Right lobe of liver (tissue), 6 donors: ENCODE results near the gene SOBP. TPM values are rescaled to one million over a fixed set of nuclear protein-coding genes. Genes with fewer than 3 reads are reported as not detected.

Experiments used
- ATAC-seq, 4 donors: fragments of 200-7000 bp; cut with Tn5 transposase; one replicate each; pipeline ENCODE4 v1.9.1; 2020; ENCODE audit warnings: mild to moderate bottlenecking in 4 of 4, moderate library complexity in 4 of 4
- DNase-seq, 3 donors: peaks; one replicate each; pipeline ENCODE4 v3.0.0-alpha.2; 2020
- H3K27ac ChIP-seq, 3 donors: fragments of 200-600 bp; one replicate each; pipeline ENCODE4 v1.8.0; 2022
- H3K27me3 ChIP-seq, 2 donors: fragments of 200-600 bp; one replicate each; pipeline ENCODE4 v1.8.0; 2022
- H3K36me3 ChIP-seq, 4 donors: fragments of 200-600 bp; sonication (generic) in 1 of 4; one replicate each; pipeline versions ENCODE4 v1.5.1 to v1.8.0; 2017 to 2022; ENCODE audit warnings: control low read depth in 1 of 4
- H3K4me1 ChIP-seq, 4 donors: fragments of 200-600 bp; sonication (generic) in 1 of 4; one replicate each; pipeline versions ENCODE4 v1.5.1 to v1.8.0; 2017 to 2022; ENCODE audit warnings: control low read depth in 1 of 4
- H3K4me3 ChIP-seq, 3 donors: fragments of 200-600 bp; one replicate each; pipeline ENCODE4 v1.8.0; 2022
- H3K9me3 ChIP-seq, 4 donors: fragments of 200-600 bp; sonication (generic) in 1 of 4; one replicate each; pipeline versions ENCODE4 v1.5.1 to v1.8.0; 2017 to 2022; ENCODE audit warnings: control low read depth in 1 of 4
- POLR2A ChIP-seq: fragments of 450-650 bp; IDR thresholded peaks from one replicate; pipeline ENCODE4 v1.6.1; 2017; ENCODE audit warnings: antibody characterized with exemption, mild to moderate bottlenecking
- WGBS: methylation state at CpG from one replicate; pipeline ENCODE4 v1.1.6; 2018; ENCODE audit warnings: low coverage, low lambda C conversion rate; ENCODE audit not compliant: insufficient coverage; ENCODE audit errors: missing lambda C conversion rate; 5-methylcytosine and 5-hydroxymethylcytosine counted together
- intact Hi-C, 2 donors: fragments of 100-400 bp; cut with DNase I; formaldehyde crosslinking; loops; one replicate each; pipeline versions ENCODE4 v1.11.2 to v1.14.1; 2022
- total RNA-seq, 6 experiments: library from RNA; depleted of rRNA in 2 of 6; stranded (reverse); fragments of >200 nt in 2 of 6; fragmentation: NEBNext Ultra II Directional in 3 of 6; extraction: Animal tissue kit (Norgen Biotek cat#: 25700) in 3 of 6; gene quantifications; one replicate each; pipeline versions ENCODE4 v1.1.0 to v1.2.4, GENCODE V29; 2016 to 2023
- TF ChIP-seq, protein P1 (sequence below), 4 donors: fragments of 200-600 bp in 3 of 4; fragments of 450-650 bp in 1 of 4; IDR thresholded peaks; one replicate each; pipeline versions ENCODE4 v1.5.1 to v1.8.0; 2016 to 2022; ENCODE audit warnings: antibody characterized with exemption in 4 of 4, mild to moderate bottlenecking in 2 of 4
- donor health status: DM: no; HTN: yes; CAD: no.
- donor health status: DM: no; HTN: no; CAD: no.
- donor health status: DM: no; HTN: no; CAD: no.
- donor health status: DM: no; HTN: yes; CAD: no.
- donor health status: DM: no; HTN: yes; CAD: no.

The SOBP gene
- total RNA-seq, 6 experiments from 2014 or later: 1.3 to 3.5 (median 1.6) TPM

DNA sequence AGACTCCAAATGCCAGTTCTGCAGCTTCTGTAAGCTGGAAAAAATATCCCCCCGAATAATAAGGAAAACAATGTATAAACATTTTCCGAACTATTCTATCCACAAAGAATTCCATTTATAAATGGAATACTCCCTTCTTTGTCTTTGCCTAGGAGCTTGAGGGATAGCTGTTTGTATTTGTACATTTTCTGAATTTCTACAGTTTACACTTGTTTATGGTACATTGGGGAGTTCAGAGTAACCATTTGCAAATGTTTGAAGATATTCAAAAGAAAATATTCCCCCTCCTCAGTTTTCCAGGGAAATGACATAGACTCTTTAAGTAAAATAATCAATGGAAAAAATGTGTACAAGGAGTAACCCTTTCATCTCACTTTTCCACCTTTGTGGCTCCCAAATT lies 149.6 kb downstream of the SOBP start:
- Histone ChIP-seq H3K9me3 (no peaks in the 10 kb centered on the region), H3K27me3 (no peaks in the 10 kb centered on the region), H3K27ac (no peak overlapping the region), H3K36me3 (no peaks in the 10 kb centered on the region), H3K4me1 (peaks cover 0 to 15% (median 3%) of the 10 kb centered on the region in 4 donors), H3K4me3 (no peak overlapping the region)
- DNase-seq (no peak), ATAC-seq (no peak)
- intact Hi-C loops: no loop called here
- WGBS: 43% methylated on average over 2 of the region's 2 CpGs
- TF ChIP-seq, protein P1, sequence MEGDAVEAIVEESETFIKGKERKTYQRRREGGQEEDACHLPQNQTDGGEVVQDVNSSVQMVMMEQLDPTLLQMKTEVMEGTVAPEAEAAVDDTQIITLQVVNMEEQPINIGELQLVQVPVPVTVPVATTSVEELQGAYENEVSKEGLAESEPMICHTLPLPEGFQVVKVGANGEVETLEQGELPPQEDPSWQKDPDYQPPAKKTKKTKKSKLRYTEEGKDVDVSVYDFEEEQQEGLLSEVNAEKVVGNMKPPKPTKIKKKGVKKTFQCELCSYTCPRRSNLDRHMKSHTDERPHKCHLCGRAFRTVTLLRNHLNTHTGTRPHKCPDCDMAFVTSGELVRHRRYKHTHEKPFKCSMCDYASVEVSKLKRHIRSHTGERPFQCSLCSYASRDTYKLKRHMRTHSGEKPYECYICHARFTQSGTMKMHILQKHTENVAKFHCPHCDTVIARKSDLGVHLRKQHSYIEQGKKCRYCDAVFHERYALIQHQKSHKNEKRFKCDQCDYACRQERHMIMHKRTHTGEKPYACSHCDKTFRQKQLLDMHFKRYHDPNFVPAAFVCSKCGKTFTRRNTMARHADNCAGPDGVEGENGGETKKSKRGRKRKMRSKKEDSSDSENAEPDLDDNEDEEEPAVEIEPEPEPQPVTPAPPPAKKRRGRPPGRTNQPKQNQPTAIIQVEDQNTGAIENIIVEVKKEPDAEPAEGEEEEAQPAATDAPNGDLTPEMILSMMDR (IDR thresholded peaks at IDR 0.05): no peak
- TF ChIP-seq POLR2A: no peak

DNA sequence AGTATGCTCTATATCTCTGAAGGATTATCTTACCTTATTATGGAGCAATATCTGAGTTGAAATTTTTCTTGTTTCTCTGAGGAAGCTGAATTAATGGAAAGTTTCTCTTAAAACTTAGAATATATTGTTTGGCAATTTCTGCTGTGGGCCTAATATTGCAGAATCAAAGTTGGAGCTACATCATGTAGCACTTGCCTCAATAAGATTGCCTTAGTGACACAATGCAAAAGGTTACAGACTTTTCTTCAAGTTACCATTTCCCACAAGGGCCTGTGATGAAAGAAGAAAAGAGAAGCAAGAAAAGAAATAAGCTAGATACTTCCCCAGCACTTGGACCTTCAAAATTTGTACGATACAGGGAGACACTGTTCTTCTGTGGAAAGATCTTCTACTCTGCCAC lies 151.2 kb downstream of the SOBP start:
- ATAC-seq: no peak
- TF ChIP-seq, protein P1 (IDR thresholded peaks at IDR 0.05): no peak
- TF ChIP-seq POLR2A: no peak
- H3K27ac ChIP-seq: no peak overlapping the region
- 44% methylated on average over 1 of the region's 1 CpG for WGBS
- no peaks in the 10 kb centered on the region for H3K36me3 ChIP-seq
- peaks cover 0 to 15% (median 3%) of the 10 kb centered on the region in 4 donors for H3K4me1 ChIP-seq
- intact Hi-C loops: no loop called here
- no peak overlapping the region for H3K4me3 ChIP-seq
- no peaks in the 10 kb centered on the region for H3K9me3 ChIP-seq
- no peak for DNase-seq
- no peaks in the 10 kb centered on the region for H3K27me3 ChIP-seq

DNA sequence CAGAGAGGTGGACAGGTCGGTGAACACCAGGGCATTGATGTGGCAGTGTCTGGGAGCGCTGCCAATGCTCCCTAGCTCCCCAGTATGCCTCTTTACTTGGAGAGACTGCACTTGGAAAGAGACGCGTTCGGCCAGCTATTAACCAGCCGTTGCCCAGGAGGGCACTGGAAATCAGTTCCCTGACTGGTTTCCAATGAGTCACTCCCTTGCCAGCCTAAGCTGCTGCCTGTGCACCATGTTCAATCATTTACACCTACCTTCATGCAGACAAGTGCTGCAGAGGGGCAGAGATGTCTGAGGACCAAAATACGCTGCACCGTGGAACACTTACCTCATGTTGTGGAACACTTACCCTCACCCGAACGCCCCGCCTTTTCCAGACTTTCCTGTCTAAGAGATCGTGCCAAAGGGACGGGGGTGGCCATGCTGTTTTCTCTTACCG lies 151.6 kb downstream of the SOBP start:
- no peaks in the 10 kb centered on the region for H3K36me3 ChIP-seq
- ATAC-seq: peak; percentile 96 to 99 (median 98)
- no peak overlapping the region for H3K4me3 ChIP-seq
- WGBS: 75% methylated on average over 14 of the region's 14 CpGs
- H3K27ac ChIP-seq: no peak overlapping the region
- DNase-seq: peak; percentile 79 to 92 (median 90)
- no peaks in the 10 kb centered on the region for H3K27me3 ChIP-seq
- H3K4me1 ChIP-seq: peaks cover 0 to 15% (median 3%) of the 10 kb centered on the region in 4 donors
- H3K9me3 ChIP-seq: no peaks in the 10 kb centered on the region
- TF ChIP-seq POLR2A: no peak
- intact Hi-C loops: no loop called here

DNA sequence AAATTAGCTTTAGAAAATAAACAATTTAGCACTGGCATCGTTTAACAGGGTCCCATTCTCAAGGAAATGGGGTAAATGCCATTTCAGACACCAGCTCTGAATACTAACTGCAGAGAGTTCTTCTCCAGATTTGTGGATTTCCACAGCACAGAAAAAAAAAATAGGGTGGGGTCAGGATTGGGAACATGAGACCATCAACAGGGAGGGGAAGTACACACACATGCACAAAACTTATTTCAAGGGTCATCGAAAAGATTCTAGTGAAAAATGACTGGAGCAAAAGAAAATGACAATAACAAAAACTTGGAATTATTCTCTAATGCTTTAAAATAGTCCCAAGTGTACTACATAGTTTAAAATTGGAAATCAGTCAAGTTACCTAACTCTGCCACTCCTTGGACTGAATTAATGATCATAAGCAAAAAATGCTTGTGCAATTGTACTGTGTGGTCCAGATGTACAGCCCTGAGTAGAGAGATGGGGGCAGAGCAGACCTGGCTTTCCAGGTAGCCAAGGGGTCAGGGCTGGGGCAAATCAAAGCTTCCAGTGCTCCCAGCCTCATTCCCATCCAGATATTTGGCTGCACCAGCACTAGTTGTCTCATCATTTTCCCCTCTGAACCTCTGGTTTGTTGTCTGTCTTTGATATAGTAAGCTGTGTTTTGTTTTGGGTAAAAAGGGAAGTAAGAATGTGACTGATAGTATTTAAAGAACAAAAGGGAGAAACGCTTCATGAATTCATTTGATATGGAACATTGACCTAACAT lies 152.4 kb downstream of the SOBP start:
- Histone ChIP-seq H3K4me3 (no peak overlapping the region), H3K9me3 (no peaks in the 10 kb centered on the region), H3K27me3 (no peaks in the 10 kb centered on the region), H3K4me1 (peaks cover 0 to 15% (median 3%) of the 10 kb centered on the region in 4 donors), H3K36me3 (no peaks in the 10 kb centered on the region), H3K27ac (no peak overlapping the region)
- WGBS: 71% methylated on average over 3 of the region's 3 CpGs
- TF ChIP-seq, protein P1 (IDR thresholded peaks at IDR 0.05): no peak
- TF ChIP-seq POLR2A: no peak
- intact Hi-C loops: no loop called here
- no peak for DNase-seq
- no peak for ATAC-seq

DNA sequence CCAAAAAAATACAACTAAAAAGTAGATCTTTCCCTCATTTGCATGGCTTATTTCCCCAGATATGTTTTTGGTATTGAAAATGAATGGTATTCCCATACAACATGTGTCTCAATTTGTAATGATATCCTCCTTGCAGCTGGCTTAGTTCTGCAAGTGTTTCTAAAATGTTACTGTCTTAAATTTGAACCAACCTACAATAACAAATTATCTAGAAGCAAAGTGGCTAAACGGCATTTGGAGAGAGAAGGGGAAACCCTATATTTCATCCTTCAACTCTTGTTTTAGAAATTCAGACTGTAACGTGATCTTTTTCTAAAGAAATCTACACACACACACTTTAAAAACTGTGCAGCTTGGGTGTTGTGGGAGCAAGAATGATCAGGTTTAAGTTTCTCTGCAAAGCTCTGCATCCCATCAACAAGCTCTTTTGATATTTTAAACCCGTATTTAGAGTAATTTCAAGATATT lies 153.0 kb downstream of the SOBP start:
- intact Hi-C loops: no loop called here
- 70% methylated on average over 3 of the region's 3 CpGs for WGBS
- Histone ChIP-seq H3K36me3 (no peaks in the 10 kb centered on the region), H3K27ac (no peak overlapping the region), H3K4me3 (no peak overlapping the region), H3K9me3 (no peaks in the 10 kb centered on the region), H3K27me3 (no peaks in the 10 kb centered on the region), H3K4me1 (peaks cover 0 to 15% (median 3%) of the 10 kb centered on the region in 4 donors)
- no peak for DNase-seq
- no peak for TF ChIP-seq POLR2A
- TF ChIP-seq, protein P1 (IDR thresholded peaks at IDR 0.05): no peak
- no peak for ATAC-seq
